ENCODE measurements around the gene WNT3. TPM values are rescaled to one million over a fixed set of nuclear protein-coding genes. Genes with fewer than 3 reads are reported as not detected.

WNT3 gene
- total RNA-seq, 1 donor from 2014 or later: 1.5 TPM

GRCh38 chr17:46863383-46864121, 45.1 kb upstream of the WNT3 start:
- Histone ChIP-seq H3K9me3 (no peaks in the 10 kb centered on the region), H3K4me3 (no peak overlapping the region), H3K36me3 (no peaks in the 10 kb centered on the region), H3K27ac (no peak overlapping the region), H3K27me3 (no peaks in the 10 kb centered on the region), H3K4me1 (no peaks in the 10 kb centered on the region)
- TF ChIP-seq CTCF (IDR thresholded peaks at IDR 0.05) (no peak), POLR2A (IDR thresholded peaks at IDR 0.05) (no peak), POLR2AphosphoS5 (IDR thresholded peaks at IDR 0.05; ENCODE audit: insufficient read depth in 1 of 2, low read depth in 1 of 2) (no peak)
- no peak for DNase-seq (ENCODE audit: extremely low spot score in 2 of 2)
- intact Hi-C loops (cut with DNase I): no loop called here

GRCh38 chr17:46862949-46863348, 44.5 kb upstream of the WNT3 start:
- TF ChIP-seq POLR2AphosphoS5 (IDR thresholded peaks at IDR 0.05; ENCODE audit: insufficient read depth in 1 of 2, low read depth in 1 of 2) (no peak), CTCF (IDR thresholded peaks at IDR 0.05) (no peak), POLR2A (IDR thresholded peaks at IDR 0.05) (no peak)
- intact Hi-C loops (cut with DNase I): no loop called here
- DNase-seq (ENCODE audit: extremely low spot score in 2 of 2): no peak
- Histone ChIP-seq H3K36me3 (no peaks in the 10 kb centered on the region), H3K9me3 (no peaks in the 10 kb centered on the region), H3K4me3 (no peak overlapping the region), H3K27me3 (no peaks in the 10 kb centered on the region), H3K27ac (no peak overlapping the region), H3K4me1 (no peaks in the 10 kb centered on the region)

- Histone ChIP-seq H3K27ac (no peak overlapping the region), H3K4me3 (no peak overlapping the region), H3K27me3 (no peaks in the 10 kb centered on the region), H3K9me3 (no peaks in the 10 kb centered on the region), H3K36me3 (no peaks in the 10 kb centered on the region), H3K4me1 (no peaks in the 10 kb centered on the region)
- DNase-seq (ENCODE audit: extremely low spot score in 2 of 2): no peak
- TF ChIP-seq CTCF (IDR thresholded peaks at IDR 0.05) (no peak), POLR2A (IDR thresholded peaks at IDR 0.05) (no peak), POLR2AphosphoS5 (IDR thresholded peaks at IDR 0.05; ENCODE audit: insufficient read depth in 1 of 2, low read depth in 1 of 2) (no peak)
- intact Hi-C loops (cut with DNase I): no loop called here
Observed at GRCh38 chr17:46859996-46860395, 41.5 kb upstream of the WNT3 start.

- no peak for DNase-seq (ENCODE audit: extremely low spot score in 2 of 2)
- no peak for TF ChIP-seq POLR2A (IDR thresholded peaks at IDR 0.05)
- no peak for TF ChIP-seq CTCF (IDR thresholded peaks at IDR 0.05)
- no peak for TF ChIP-seq POLR2AphosphoS5 (IDR thresholded peaks at IDR 0.05; ENCODE audit: insufficient read depth in 1 of 2, low read depth in 1 of 2)
- H3K27me3 ChIP-seq: no peaks in the 10 kb centered on the region
- no peaks in the 10 kb centered on the region for H3K9me3 ChIP-seq
- intact Hi-C loops (cut with DNase I): no loop called here
- no peaks in the 10 kb centered on the region for H3K4me1 ChIP-seq
- no peaks in the 10 kb centered on the region for H3K36me3 ChIP-seq
- no peak overlapping the region for H3K27ac ChIP-seq
- no peak overlapping the region for H3K4me3 ChIP-seq
Observed at GRCh38 chr17:46857600-46857999, 39.1 kb upstream of the WNT3 start.

GRCh38 chr17:46854948-46855347, 36.5 kb upstream of the WNT3 start:
- Histone ChIP-seq H3K27me3 (no peaks in the 10 kb centered on the region), H3K36me3 (no peaks in the 10 kb centered on the region), H3K27ac (no peak overlapping the region), H3K4me3 (no peak overlapping the region), H3K4me1 (peaks cover 6% of the 10 kb centered on the region), H3K9me3 (no peaks in the 10 kb centered on the region)
- intact Hi-C loops (cut with DNase I): no loop called here
- TF ChIP-seq CTCF (IDR thresholded peaks at IDR 0.05) (no peak), POLR2AphosphoS5 (IDR thresholded peaks at IDR 0.05; ENCODE audit: insufficient read depth in 1 of 2, low read depth in 1 of 2) (no peak), POLR2A (IDR thresholded peaks at IDR 0.05) (no peak)
- no peak for DNase-seq (ENCODE audit: extremely low spot score in 2 of 2)

Data from vagina (tissue), 2 donors.